Keratinocyte (primary cell): Measurements from ENCODE around the gene THRB. TPM values are rescaled to one million over a fixed set of nuclear protein-coding genes. Genes with fewer than 3 reads are reported as not detected.

ENCODE experiments used
- DNase-seq: peaks from one replicate; pipeline ENCODE4 v3.0.0-alpha.2; 2011; ENCODE audit warnings: low read depth, missing footprints, low spot score
- FAIRE-seq: peaks from 2 replicates; lab custom pipeline; 2011; peaks lifted over from hg19 to GRCh38; lab: Jason Lieb, UNC
- H2AFZ ChIP-seq: 2 replicates; pipeline ENCODE4 v1.6.0; 2012; ENCODE audit warnings: low read length, control low read depth, inconsistent platforms; ENCODE audit not compliant: control insufficient read depth
- H3K27ac ChIP-seq: 2 replicates; pipeline ENCODE4 v1.5.1; 2011; ENCODE audit warnings: low read length; ENCODE audit not compliant: control insufficient read depth, insufficient read depth
- H3K27me3 ChIP-seq: 3 replicates; pipeline ENCODE4 v1.6.0; 2011; ENCODE audit warnings: low read length; ENCODE audit not compliant: control insufficient read depth, insufficient read depth; ENCODE audit errors: extremely low read depth
- H3K36me3 ChIP-seq, 2 experiments: 2 replicates in 1 of 2; 3 replicates in 1 of 2; pipeline ENCODE4 v1.5.1; 2011; ENCODE audit warnings: low read length in 2 of 2, mild to moderate bottlenecking in 1 of 2; ENCODE audit not compliant: control insufficient read depth in 2 of 2, insufficient read depth in 2 of 2; ENCODE audit errors: extremely low read depth in 1 of 2
- H3K4me1 ChIP-seq: 3 replicates; pipeline ENCODE4 v1.5.1; 2011; ENCODE audit warnings: low read length; ENCODE audit not compliant: control insufficient read depth, insufficient read depth; ENCODE audit errors: extremely low read depth
- H3K4me2 ChIP-seq: 3 replicates; pipeline ENCODE4 v1.6.0; 2011; ENCODE audit warnings: low read depth, low read length; ENCODE audit not compliant: control insufficient read depth, insufficient read depth; ENCODE audit errors: extremely low read depth
- H3K4me3 ChIP-seq, 3 experiments: fragments of 200-600 bp in 1 of 3; sonication (generic) in 1 of 3; 2 replicates in 2 of 3; 3 replicates in 1 of 3; pipeline ENCODE4 v1.5.1; 2011 to 2016; ENCODE audit warnings: low read length in 3 of 3, mild to moderate bottlenecking in 3 of 3, control low read depth in 2 of 3, inconsistent platforms in 1 of 3, low read depth in 1 of 3, mixed read lengths in 1 of 3, mixed run types in 1 of 3, moderate library complexity in 1 of 3; ENCODE audit not compliant: control insufficient read depth in 2 of 3, insufficient read depth in 2 of 3; ENCODE audit errors: extremely low read depth in 1 of 3
- H3K79me2 ChIP-seq: 2 replicates; pipeline ENCODE4 v1.6.0; 2012; ENCODE audit warnings: low read length; ENCODE audit not compliant: control insufficient read depth, insufficient read depth
- H3K9ac ChIP-seq: 3 replicates; pipeline ENCODE4 v1.6.0; 2011; ENCODE audit warnings: low read length; ENCODE audit not compliant: control insufficient read depth, insufficient read depth; ENCODE audit errors: extremely low read depth
- H3K9me1 ChIP-seq: 3 replicates; pipeline ENCODE4 v1.6.0; 2011; ENCODE audit warnings: low read length; ENCODE audit not compliant: control insufficient read depth, insufficient read depth; ENCODE audit errors: extremely low read depth
- H3K9me3 ChIP-seq: 2 replicates; pipeline ENCODE4 v1.5.1; 2012; ENCODE audit warnings: low read depth, low read length; ENCODE audit not compliant: control insufficient read depth
- H4K20me1 ChIP-seq: 3 replicates; pipeline ENCODE4 v1.6.0; 2011; ENCODE audit warnings: low read length; ENCODE audit not compliant: control insufficient read depth, insufficient read depth; ENCODE audit errors: extremely low read depth
- EZH2 ChIP-seq: IDR thresholded peaks from one replicate; pipeline ENCODE4 v1.6.1; 2012; ENCODE audit warnings: inconsistent platforms, mild to moderate bottlenecking, low read length, moderate library complexity
- dilution Hi-C: fragments of 300-500 bp; cut with MboI; formaldehyde crosslinking; loops from one replicate; pipeline ENCODE4 v1.7.0; 2020; ENCODE audit warnings: low sequenced_read_pairs; ENCODE audit not compliant: extremely low pct_ligation_motif_present
- polyA plus RNA-seq, 5 experiments: library from polyadenylated mRNA; depleted of rRNA in 3 of 5; stranded (reverse) in 3 of 5; stranded (forward) in 1 of 5; unstranded in 1 of 5; fragments of >200 nt; gene quantifications; 1 replicate in 1 of 5; 2 replicates in 3 of 5; 3 replicates in 1 of 5; pipeline versions ENCODE4 v1.2.1 to v1.2.3, GENCODE V29; 2011 to 2012; ENCODE audit warnings: missing spikeins in 2 of 5, low read depth in 1 of 5, low replicate concordance in 1 of 5
- TF ChIP-seq, protein P1 (sequence below), 3 experiments: IDR thresholded peaks in 1 of 3; conservative IDR thresholded peaks in 1 of 3; optimal IDR thresholded peaks in 1 of 3; 2 replicates in 2 of 3; 3 replicates in 1 of 3; pipeline versions ENCODE3 to v1.5.1; 2011; ENCODE audit warnings: low read length in 3 of 3, mild to moderate bottlenecking in 3 of 3, moderate library complexity in 2 of 3, control low read depth in 1 of 3, inconsistent platforms in 1 of 3; ENCODE audit not compliant: insufficient read depth in 2 of 3; ENCODE audit errors: extremely low read depth in 1 of 3

Gene THRB
- polyA plus RNA-seq, 1 donor (not counting 4 experiments of a cell fraction or from before 2014, with no cell fraction given), result 2.6 TPM

DNA sequence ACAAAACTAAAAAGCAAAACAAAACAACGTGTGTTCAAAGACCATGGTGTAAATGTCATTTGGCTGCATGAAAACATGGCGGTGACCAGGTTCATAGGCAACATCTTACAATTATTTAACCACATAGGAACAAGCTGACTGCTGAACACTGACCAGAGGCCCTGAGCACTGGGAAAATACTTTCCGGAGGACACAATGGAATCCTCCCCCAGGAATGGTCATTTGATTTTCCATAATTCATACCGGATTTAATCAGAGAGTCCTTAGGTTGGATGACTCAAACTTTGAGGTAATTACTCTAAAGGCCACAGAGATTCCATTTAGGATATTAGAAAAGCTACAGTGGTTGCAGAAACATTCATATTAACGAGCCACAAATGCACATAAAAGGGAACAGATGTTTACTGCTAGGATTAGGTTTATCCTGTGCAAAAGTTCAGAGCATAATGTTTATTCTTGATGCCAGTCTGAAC lies 294.8 kb downstream of the THRB start:
- no peak for DNase-seq
- H3K4me2 ChIP-seq, result no peak overlapping the region
- no peak for TF ChIP-seq EZH2
- TF ChIP-seq, protein P1, sequence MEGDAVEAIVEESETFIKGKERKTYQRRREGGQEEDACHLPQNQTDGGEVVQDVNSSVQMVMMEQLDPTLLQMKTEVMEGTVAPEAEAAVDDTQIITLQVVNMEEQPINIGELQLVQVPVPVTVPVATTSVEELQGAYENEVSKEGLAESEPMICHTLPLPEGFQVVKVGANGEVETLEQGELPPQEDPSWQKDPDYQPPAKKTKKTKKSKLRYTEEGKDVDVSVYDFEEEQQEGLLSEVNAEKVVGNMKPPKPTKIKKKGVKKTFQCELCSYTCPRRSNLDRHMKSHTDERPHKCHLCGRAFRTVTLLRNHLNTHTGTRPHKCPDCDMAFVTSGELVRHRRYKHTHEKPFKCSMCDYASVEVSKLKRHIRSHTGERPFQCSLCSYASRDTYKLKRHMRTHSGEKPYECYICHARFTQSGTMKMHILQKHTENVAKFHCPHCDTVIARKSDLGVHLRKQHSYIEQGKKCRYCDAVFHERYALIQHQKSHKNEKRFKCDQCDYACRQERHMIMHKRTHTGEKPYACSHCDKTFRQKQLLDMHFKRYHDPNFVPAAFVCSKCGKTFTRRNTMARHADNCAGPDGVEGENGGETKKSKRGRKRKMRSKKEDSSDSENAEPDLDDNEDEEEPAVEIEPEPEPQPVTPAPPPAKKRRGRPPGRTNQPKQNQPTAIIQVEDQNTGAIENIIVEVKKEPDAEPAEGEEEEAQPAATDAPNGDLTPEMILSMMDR (optimal IDR thresholded peaks at IDR 0.05 in 1 of 3, IDR thresholded peaks at IDR 0.05 in 1 of 3, conservative IDR thresholded peaks at IDR 0.05 in 1 of 3; ENCODE audit: extremely low read depth in 1 of 3, insufficient read depth in 2 of 3, low read length in 3 of 3), result no peak
- H3K36me3 ChIP-seq, result no peaks in the 10 kb centered on the region
- H3K9me3 ChIP-seq, result no peaks in the 10 kb centered on the region
- no peaks in the 10 kb centered on the region for H3K79me2 ChIP-seq
- no peak overlapping the region for H3K27ac ChIP-seq
- H3K27me3 ChIP-seq, result no peaks in the 10 kb centered on the region
- no peaks in the 10 kb centered on the region for H3K9me1 ChIP-seq
- H2AFZ ChIP-seq, result no peak overlapping the region
- no peak overlapping the region for H3K4me3 ChIP-seq
- H3K4me1 ChIP-seq, result no peaks in the 10 kb centered on the region
- dilution Hi-C loops, result no loop called here
- no peak overlapping the region for H3K9ac ChIP-seq
- H4K20me1 ChIP-seq, result no peaks in the 10 kb centered on the region
- no peak for FAIRE-seq

DNA sequence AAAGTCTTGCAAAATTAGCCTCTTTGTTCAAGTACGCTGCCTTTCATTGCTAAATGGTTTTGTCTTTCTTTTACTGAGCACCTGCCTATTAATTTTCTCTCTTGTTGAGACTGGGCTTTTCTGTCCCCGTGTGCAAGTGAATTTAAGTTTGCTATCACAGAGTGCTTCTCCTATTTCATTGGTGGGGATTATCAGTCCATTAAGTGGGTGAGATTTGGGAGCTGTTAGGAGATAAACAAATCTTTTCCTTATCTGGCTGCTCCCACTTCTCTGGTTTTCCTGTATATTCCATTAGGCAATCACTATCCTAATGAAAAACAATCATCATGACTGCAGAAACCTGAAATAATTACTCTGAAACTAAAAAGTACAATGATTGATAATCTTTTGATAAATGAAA lies 295.4 kb downstream of the THRB start:
- H3K27ac ChIP-seq, result no peak overlapping the region
- DNase-seq (no peak), FAIRE-seq (no peak)
- dilution Hi-C loops, result no loop called here
- H4K20me1 ChIP-seq, result no peaks in the 10 kb centered on the region
- no peak overlapping the region for H3K4me2 ChIP-seq
- no peaks in the 10 kb centered on the region for H3K79me2 ChIP-seq
- TF ChIP-seq EZH2, result no peak
- TF ChIP-seq, protein P1 (optimal IDR thresholded peaks at IDR 0.05 in 1 of 3, IDR thresholded peaks at IDR 0.05 in 1 of 3, conservative IDR thresholded peaks at IDR 0.05 in 1 of 3; ENCODE audit: extremely low read depth in 1 of 3, insufficient read depth in 2 of 3, low read length in 3 of 3), result no peak
- no peak overlapping the region for H3K9ac ChIP-seq
- H3K27me3 ChIP-seq, result no peaks in the 10 kb centered on the region
- no peak overlapping the region for H2AFZ ChIP-seq
- H3K9me1 ChIP-seq, result no peaks in the 10 kb centered on the region
- H3K9me3 ChIP-seq, result no peaks in the 10 kb centered on the region
- H3K4me1 ChIP-seq, result no peaks in the 10 kb centered on the region
- no peak overlapping the region for H3K4me3 ChIP-seq
- H3K36me3 ChIP-seq, result no peaks in the 10 kb centered on the region
